Upper lobe of left lung (tissue), 6 donors: ENCODE data around the gene SCGB1D1. TPM values are rescaled to one million over a fixed set of nuclear protein-coding genes. Genes with fewer than 3 reads are reported as not detected.

Experiments
- ATAC-seq, 2 donors: fragments of 200-7000 bp; cut with Tn5 transposase; one replicate each; pipeline ENCODE4 v1.9.1; 2022; ENCODE audit warnings: mild to moderate bottlenecking in 2 of 2, moderate library complexity in 2 of 2; ENCODE audit not compliant: low FRiP score in 2 of 2
- DNase-seq, 2 donors: peaks; one replicate each; pipeline ENCODE4 v3.0.0-alpha.2; 2019 to 2020
- H3K27ac ChIP-seq, 4 donors: fragments of 200-600 bp; sonication (generic); one replicate each; pipeline ENCODE4 v1.5.1; 2016 to 2019
- H3K27me3 ChIP-seq, 4 donors: fragments of 200-600 bp; sonication (generic); one replicate each; pipeline ENCODE4 v1.5.1; 2017 to 2019
- H3K36me3 ChIP-seq, 4 donors: fragments of 200-600 bp; sonication (generic); one replicate each; pipeline ENCODE4 v1.5.1; 2016 to 2019
- H3K4me1 ChIP-seq, 4 donors: fragments of 200-600 bp; sonication (generic); one replicate each; pipeline ENCODE4 v1.5.1; 2018 to 2019
- H3K4me3 ChIP-seq, 4 donors: fragments of 200-600 bp; sonication (generic); one replicate each; pipeline ENCODE4 v1.5.1; 2017 to 2019; ENCODE audit warnings: mild to moderate bottlenecking in 2 of 4, moderate library complexity in 1 of 4
- H3K9me3 ChIP-seq, 4 donors: fragments of 200-600 bp; sonication (generic); one replicate each; pipeline ENCODE4 v1.5.1; 2018 to 2019
- CTCF ChIP-seq, 6 experiments: fragments of 450-650 bp in 4 of 6; fragments of 200-600 bp in 2 of 6; sonication (generic) in 2 of 6; IDR thresholded peaks; one replicate each; pipeline ENCODE4 v1.5.1; 2016 to 2019; ENCODE audit warnings: antibody characterized with exemption in 6 of 6
- EP300 ChIP-seq, 4 donors: sonication (generic); formaldehyde crosslinking; IDR thresholded peaks; one replicate each; pipeline ENCODE4 v1.5.1; 2017; ENCODE audit warnings: antibody characterized with exemption in 4 of 4, control low read depth in 2 of 4
- POLR2A ChIP-seq, 4 donors: fragments of 450-650 bp; IDR thresholded peaks; one replicate each; pipeline ENCODE4 v1.5.1; 2016 to 2017; ENCODE audit warnings: antibody characterized with exemption in 4 of 4, mild to moderate bottlenecking in 2 of 4
- POLR2AphosphoS5 ChIP-seq, 2 donors: sonication (generic); formaldehyde crosslinking; IDR thresholded peaks; one replicate each; pipeline ENCODE4 v1.5.1; 2017; ENCODE audit warnings: antibody characterized with exemption in 2 of 2
- WGBS, 2 donors: methylation state at CpG; one replicate each; pipeline ENCODE4 v1.1.5; 2017 to 2018; 5-methylcytosine and 5-hydroxymethylcytosine counted together
- total RNA-seq, 6 donors: library from RNA; depleted of rRNA in 4 of 6; stranded (reverse); fragments of >200 nt in 4 of 6; gene quantifications; one replicate each; pipeline versions ENCODE4 v1.1.0 to v1.2.1, GENCODE V29; 2016 to 2021
- donor health status: DM: no; HTN: no; CAD: no; lungs with moderate emphysema.
- donor health status: DM: no; HTN: yes; CAD: no; lungs with severe emphysema.

Gene SCGB1D1
- total RNA-seq, 6 donors from 2014 or later, result not detected

- Histone ChIP-seq H3K4me3 (no peak overlapping the region), H3K36me3 (no peaks in the 10 kb centered on the region), H3K27me3 (no peaks in the 10 kb centered on the region), H3K9me3 (no peaks in the 10 kb centered on the region), H3K27ac (no peak overlapping the region), H3K4me1 (no peaks in the 10 kb centered on the region)
- ATAC-seq, result no peak
- 82 to 83% methylated on average over 4 of the region's 4 CpGs for WGBS, 2 donors
- TF ChIP-seq POLR2AphosphoS5 (IDR thresholded peaks at IDR 0.05), result no peak
- TF ChIP-seq POLR2A (IDR thresholded peaks at IDR 0.05), result no peak
- no peak for DNase-seq
Measured at GRCh38 chr11:62238151-62238550, 48.1 kb downstream of the SCGB1D1 start.

- TF ChIP-seq EP300 (IDR thresholded peaks at IDR 0.05), result no peak
- TF ChIP-seq POLR2A (IDR thresholded peaks at IDR 0.05), result no peak
- TF ChIP-seq POLR2AphosphoS5 (IDR thresholded peaks at IDR 0.05), result no peak
- TF ChIP-seq CTCF (IDR thresholded peaks at IDR 0.05), result no peak
- Histone ChIP-seq H3K4me1 (no peaks in the 10 kb centered on the region), H3K36me3 (no peaks in the 10 kb centered on the region), H3K27me3 (no peaks in the 10 kb centered on the region), H3K27ac (no peak overlapping the region), H3K4me3 (no peak overlapping the region), H3K9me3 (no peaks in the 10 kb centered on the region)
- WGBS, 2 donors, result 81 to 100% methylated on average over 3 of the region's 3 CpGs
- no peak for DNase-seq
- ATAC-seq, result no peak
Measured at GRCh38 chr11:62241095-62241494, 51.1 kb downstream of the SCGB1D1 start.

- no peak within 1 kb of the TSS for H3K27ac ChIP-seq
- ATAC-seq (no peak), DNase-seq (no peak)
- no peak within 1 kb of the TSS for H3K4me3 ChIP-seq
- H3K27me3 ChIP-seq, result no peaks in the 10 kb centered on the region
- no peaks in the 10 kb centered on the region for H3K36me3 ChIP-seq
- 19 to 25% methylated on average over 1 to 3 of the region's 3 CpGs for WGBS, 2 donors
- H3K4me1 ChIP-seq, result no peaks in the 10 kb centered on the region
- H3K9me3 ChIP-seq, result no peaks in the 10 kb centered on the region
- TF ChIP-seq POLR2A (IDR thresholded peaks at IDR 0.05) (no peak), CTCF (IDR thresholded peaks at IDR 0.05) (no peak), EP300 (IDR thresholded peaks at IDR 0.05) (no peak), POLR2AphosphoS5 (IDR thresholded peaks at IDR 0.05) (no peak)
Measured at GRCh38 chr11:62242021-62242420, 52.0 kb downstream of the SCGB1D1 start, which contains the start of gene SCGB1D2. SCGB1D2 (plus strand) TSS chr11:62242239; CDS start chr11:62242308, 69 bp downstream.

Other genes starting within 250 kb of the SCGB1D1 start
- gene BEST1, start 239.9 kb upstream of the SCGB1D1 start, total RNA-seq, result 10 to 100 TPM in 3 of 6 donors, 1 to 10 TPM in 3; 6.5 to 18.9 (median 10.4) TPM
- gene FTH1, start 222.6 kb upstream of the SCGB1D1 start, total RNA-seq, result 1,000 to 10,000 TPM; 2,996 to 4,693 (median 4,496) TPM
- gene INCENP, start 66.2 kb upstream of the SCGB1D1 start, total RNA-seq, result 10 to 100 TPM; 11.9 to 44.0 (median 19.7) TPM
- gene SCGB2A1, start 18.5 kb downstream of the SCGB1D1 start, total RNA-seq, result 1 to 10 TPM in 4 of 6 donors, not detected in 2; 2.0 to 4.3 (median 2.4) TPM
- not detected for gene SCGB1D2, start 52.0 kb downstream of the SCGB1D1 start, total RNA-seq
- gene SCGB2A2, start 79.9 kb downstream of the SCGB1D1 start, total RNA-seq, result not detected
- gene SCGB1D4, start 108.9 kb downstream of the SCGB1D1 start, total RNA-seq, result not detected
- gene ASRGL1, start 147.2 kb downstream of the SCGB1D1 start, total RNA-seq, result 10 to 100 TPM; 31.2 to 82.8 (median 49.3) TPM
- gene SCGB1A1, start 228.8 kb downstream of the SCGB1D1 start, total RNA-seq, result 1,000 to 10,000 TPM in 4 of 6 donors, 100 to 1,000 TPM in 1, 10 to 100 TPM in 1; 85.4 to 2,572 (median 1,269) TPM